ENCODE measurements around the gene GPC1.

GPC1 gene

DNA sequence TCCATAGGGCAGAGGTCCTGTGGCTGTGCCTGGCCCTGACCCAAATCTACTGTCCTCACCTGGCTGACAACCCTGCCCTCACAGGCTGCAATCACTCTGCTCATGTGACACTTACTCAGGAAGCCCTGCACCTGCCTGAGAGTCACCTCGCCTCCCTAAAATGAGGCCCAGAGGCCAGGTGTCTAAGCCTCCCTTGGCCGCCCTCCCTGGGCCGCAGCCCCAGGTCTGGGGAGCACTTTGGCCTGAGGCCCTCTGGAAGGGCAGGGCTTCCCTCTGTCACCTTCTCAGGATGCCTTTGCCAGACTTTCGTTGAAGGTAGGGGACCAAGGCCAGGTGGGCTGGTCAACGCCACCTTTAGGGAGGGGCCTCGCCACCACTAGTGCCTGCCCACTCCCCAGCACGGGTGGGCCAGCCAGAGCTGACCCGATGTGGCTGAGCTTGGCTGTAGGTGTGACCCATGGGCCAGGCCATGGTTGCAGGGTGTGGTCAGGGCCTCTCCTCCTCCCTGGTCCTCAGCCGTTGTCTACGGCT is 6.1 kb upstream of the GPC1 start:
- no peak for DNase-seq (ENCODE audit: low read depth, low spot score)

GRCh38 chr2:240429872-240430491 is 5.5 kb upstream of the GPC1 start:
- DNase-seq (ENCODE audit: low read depth, low spot score): no peak

- DNase-seq (ENCODE audit: low read depth, low spot score): no peak
Measured at GRCh38 chr2:240430595-240430994, 4.9 kb upstream of the GPC1 start.

- no peak for DNase-seq (ENCODE audit: low read depth, low spot score)
Measured at GRCh38 chr2:240431271-240431660, 4.2 kb upstream of the GPC1 start.

- no peak for DNase-seq (ENCODE audit: low read depth, low spot score)
Measured at GRCh38 chr2:240431661-240432424, 3.6 kb upstream of the GPC1 start.

- no peak for DNase-seq (ENCODE audit: low read depth, low spot score)
Measured at GRCh38 chr2:240432430-240432819, 3.0 kb upstream of the GPC1 start.

- no peak for DNase-seq (ENCODE audit: low read depth, low spot score)
Measured at GRCh38 chr2:240432820-240433801, 2.4 kb upstream of the GPC1 start.

DNA sequence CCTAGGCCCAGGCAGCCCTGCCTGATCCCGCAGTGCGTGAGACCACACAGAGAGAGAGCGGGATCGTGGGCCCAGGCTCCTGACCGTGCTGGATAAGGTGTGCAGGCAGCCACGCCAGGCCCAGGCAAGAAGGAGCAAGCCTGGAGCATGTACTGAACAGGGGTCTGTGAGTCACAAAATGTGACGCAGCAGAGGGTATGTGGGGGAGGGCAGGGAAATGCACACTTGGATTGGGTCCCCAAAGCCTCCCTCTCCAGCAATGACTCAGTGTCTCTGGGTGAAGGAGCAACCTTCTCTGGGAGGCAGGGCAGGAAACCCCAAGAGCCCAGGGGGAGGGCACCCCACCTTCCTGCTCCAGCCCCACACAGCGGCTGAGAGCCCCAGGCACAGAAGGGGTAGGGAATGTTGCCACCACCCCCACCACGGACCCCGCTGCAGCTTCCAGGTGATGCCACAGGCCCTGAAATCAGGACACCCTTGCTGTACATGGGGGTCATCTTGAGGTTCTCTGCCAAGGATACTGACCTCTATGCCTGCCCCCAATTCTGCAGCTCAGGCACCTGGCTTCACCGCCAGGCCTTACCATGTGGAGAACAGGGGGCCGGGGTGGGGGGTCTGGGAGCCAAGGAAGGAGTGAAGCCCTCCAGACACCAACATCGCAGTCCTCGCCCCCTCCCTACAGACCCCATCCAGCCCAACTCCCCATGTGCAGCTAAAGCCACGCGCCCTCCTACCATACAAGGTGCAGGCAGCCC is 1.3 kb upstream of the GPC1 start:
- DNase-seq (ENCODE audit: low read depth, low spot score): no peak

DNA sequence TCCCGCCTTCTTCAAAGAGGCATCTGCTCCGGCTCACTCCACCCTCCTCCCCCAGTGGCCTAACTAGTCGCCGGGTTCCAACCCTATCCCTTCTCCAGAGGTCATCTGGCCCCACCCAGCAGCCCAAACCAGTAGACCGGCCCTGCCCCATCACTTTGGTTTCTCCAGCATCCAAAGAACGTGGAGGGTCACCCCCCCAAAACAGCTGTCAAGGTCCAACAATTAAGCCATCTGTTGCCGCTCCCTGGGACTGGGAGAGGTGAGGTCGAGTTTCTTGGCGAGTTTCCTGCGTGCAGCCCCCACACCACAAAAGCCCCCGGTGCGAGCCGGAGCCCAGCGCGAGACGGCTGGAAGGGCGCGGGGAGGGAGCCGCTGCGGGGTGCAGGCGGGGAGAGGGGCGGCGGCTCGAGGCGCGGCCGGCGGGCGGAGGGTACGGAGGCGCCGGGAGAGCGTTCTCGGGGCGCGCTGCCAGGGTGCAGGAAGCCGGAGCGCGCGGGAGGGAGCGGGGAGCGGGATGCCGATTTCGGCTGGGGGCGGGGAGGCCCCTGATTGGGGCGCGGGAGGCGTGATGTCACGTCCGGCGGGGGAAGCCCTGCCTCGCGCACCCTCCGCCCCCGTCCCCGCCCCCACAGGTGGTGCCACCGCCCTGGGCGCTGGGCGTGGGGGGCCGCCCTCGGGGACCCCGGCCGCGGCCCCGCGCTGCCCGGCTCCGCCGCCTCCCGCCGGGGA is 571 bp upstream of the GPC1 start:
- peak; percentile 51 for DNase-seq (ENCODE audit: low read depth, low spot score)

GRCh38 chr2:240435948-240436682 is 652 bp downstream of the GPC1 start:
- no peak for DNase-seq (ENCODE audit: low read depth, low spot score)

DNA sequence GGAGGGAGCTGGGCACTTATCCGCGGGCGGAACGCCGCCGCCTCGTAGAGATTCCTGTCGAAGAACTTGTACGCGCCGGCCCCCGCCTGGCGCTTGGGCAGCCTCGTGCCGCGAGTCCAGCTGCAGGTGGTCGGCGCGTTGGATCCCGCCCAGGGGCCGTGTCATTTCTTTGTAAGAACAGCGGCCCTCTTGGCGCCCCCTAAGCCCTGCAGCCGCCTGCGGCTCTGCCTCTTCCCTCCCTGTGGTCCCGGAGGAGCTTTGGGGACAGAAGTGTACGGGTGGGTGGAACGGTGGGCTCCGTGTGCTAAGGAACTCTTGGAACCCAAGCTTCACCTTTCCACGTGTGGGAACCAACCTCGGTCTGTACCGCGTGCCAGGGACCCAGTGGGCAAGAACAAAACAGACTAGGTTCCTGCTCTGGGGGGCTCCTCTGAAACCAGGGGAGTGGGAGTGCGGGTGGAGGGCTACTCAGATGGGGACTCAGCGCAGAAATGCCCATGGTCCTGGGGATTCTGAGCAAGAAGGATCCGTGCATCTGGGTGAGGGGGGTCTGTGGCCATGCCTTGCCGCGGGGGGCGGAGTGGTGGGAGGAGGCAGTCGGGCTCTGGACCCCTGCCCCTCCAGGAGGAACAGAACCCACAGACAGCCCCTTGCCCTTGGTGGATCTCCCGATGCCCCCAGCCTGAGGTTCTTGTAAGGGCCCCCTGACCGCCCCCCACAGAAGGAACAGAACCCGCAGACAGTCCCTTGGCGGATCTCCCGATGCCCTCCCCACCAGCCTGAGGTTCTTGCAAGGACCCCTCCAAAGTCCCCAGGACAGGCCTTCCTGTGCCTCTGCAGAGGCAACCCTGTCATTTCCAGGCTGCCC is 1.5 kb downstream of the GPC1 start:
- DNase-seq (ENCODE audit: low read depth, low spot score): no peak

- no peak for DNase-seq (ENCODE audit: low read depth, low spot score)
Measured at GRCh38 chr2:240437551-240437860, 2.0 kb downstream of the GPC1 start.

DNA sequence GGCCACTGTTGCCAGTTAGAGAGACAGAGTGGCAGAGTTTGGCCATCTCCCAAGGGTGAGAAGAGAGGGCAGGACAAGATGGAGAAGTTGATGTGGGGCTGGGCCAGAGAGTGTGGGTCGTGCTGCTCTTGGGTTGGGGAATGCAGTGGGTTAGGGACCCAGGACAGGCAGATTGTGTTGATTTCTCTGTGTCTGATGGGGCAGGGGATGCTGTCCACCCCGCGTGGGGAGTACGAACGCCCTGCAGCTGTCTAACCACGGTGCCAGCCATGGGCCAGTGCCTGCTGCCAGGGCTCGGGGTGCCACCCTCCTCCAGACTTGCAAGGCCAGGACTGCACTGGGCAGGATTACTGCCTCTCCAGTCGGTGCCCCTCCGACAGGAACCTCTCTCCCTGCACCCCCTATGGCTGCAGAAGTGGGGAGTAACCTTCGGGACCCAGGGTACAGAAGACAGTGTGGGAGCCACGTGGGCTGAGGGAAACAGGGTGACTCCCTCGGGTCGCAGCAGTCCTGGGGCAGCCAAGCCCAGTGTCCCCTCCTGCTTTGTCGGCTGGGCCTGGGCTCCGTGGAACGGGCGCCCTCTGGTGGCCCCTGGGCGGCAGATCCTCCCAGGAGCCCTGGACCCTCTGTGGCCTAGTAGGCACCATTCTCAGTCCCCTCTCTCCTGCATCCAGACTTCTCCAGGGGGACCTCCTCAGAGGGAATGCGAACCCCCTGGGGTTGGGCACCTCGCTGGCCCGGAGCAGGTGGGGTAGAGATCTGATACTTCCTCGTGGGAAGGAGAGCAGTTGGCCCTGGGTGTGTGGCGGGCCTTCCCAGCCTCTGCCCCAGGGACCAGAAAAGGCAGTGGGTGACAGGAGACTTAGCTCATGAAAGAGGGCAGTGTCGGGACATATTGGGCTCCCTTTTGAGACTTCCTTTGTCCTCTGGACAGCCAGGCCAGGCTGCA is 2.7 kb downstream of the GPC1 start:
- no peak for DNase-seq (ENCODE audit: low read depth, low spot score)

DNA sequence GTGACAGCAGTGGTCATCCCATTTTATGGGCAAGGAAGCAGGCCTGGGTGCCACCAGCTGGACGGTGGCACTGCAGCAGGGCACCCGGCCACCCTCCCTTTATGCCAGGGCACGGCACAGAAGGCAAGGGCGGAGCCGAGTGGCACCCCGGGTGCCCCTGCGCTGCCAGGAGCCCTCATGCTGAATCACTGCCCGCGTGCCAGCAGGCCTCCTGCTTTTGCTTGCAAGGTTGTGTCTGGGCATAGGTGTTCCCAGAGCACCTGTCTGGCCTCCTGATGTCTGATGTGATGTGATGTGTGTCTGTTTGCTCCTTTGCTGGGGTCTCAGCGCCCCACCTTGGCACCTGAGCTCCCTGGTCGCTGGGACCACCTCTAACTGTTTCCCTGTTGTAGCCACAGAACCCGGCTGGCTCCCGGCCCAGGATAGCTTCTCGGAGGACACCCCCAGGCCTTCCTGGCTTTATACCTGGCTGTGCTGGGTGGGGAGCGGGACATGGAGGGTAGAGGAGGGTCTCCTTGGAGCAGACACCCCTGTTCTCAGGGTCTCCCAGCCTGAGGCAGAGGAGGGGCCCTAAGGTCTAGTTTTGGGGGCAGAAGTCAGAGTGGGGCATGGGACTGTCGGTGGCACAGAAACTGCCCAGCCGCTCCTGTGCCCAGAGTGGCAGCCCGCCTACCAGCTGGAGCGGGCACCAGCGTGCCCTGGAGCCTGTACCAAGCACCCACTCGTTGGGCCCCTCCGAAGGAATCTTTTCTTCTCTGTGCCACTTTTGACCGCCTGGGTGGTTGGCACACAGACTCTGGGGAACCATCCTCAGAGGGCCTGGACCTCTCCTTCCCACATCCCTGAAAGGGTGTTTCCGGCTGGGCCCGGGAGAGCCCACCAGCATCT is 3.6 kb downstream of the GPC1 start:
- DNase-seq (ENCODE audit: low read depth, low spot score): no peak

GRCh38 chr2:240439698-240440151 is 4.3 kb downstream of the GPC1 start:
- no peak for DNase-seq (ENCODE audit: low read depth, low spot score)

- DNase-seq (ENCODE audit: low read depth, low spot score): no peak
Measured at GRCh38 chr2:240440251-240440650, 4.8 kb downstream of the GPC1 start.

Measured in smooth muscle cell of the brain vasculature (primary cell).